GM23338 (cell line): ENCODE data around the gene IDUA. TPM values are rescaled to one million over a fixed set of nuclear protein-coding genes. Genes with fewer than 3 reads are reported as not detected.

Experiments
- ATAC-seq: fragments of 200-7000 bp; cut with Tn5 transposase; 3 replicates; pipeline ENCODE4 v1.9.1; 2020
- DNase-seq: peaks from one replicate; pipeline ENCODE4 v3.0.0-alpha.2; 2015; ENCODE audit warnings: low spot score
- H2AFZ ChIP-seq: fragments of 200-600 bp; sonication (generic); 2 replicates; pipeline ENCODE4 v1.8.0; 2016; ENCODE audit warnings: antibody characterized with exemption, mild to moderate bottlenecking, moderate library complexity
- H3F3A ChIP-seq: fragments of 200-600 bp; sonication (generic); replicated peaks from 2 replicates; pipeline ENCODE4 v1.8.0; 2017; ENCODE audit warnings: antibody characterized with exemption, mixed run types, low read depth
- H3K27ac ChIP-seq: fragments of 200-600 bp; sonication (generic); 2 replicates; pipeline ENCODE4 v1.6.1; 2016; ENCODE audit warnings: low read depth
- H3K27me3 ChIP-seq: fragments of 200-600 bp; sonication (generic); 2 replicates; pipeline ENCODE4 v1.8.0; 2016; ENCODE audit warnings: mild to moderate bottlenecking, mixed run types, moderate library complexity; ENCODE audit not compliant: insufficient read depth
- H3K36me3 ChIP-seq: fragments of 200-600 bp; sonication (generic); 2 replicates; pipeline ENCODE4 v1.8.0; 2016; ENCODE audit warnings: mild to moderate bottlenecking; ENCODE audit not compliant: insufficient read depth
- H3K4me1 ChIP-seq: fragments of 200-600 bp; sonication (generic); 2 replicates; pipeline ENCODE4 v1.8.0; 2016; ENCODE audit warnings: mild to moderate bottlenecking, moderate library complexity; ENCODE audit not compliant: insufficient read depth
- H3K4me2 ChIP-seq: fragments of 200-600 bp; sonication (generic); 2 replicates; pipeline ENCODE4 v1.7.1; 2017; ENCODE audit warnings: mixed run types
- H3K4me3 ChIP-seq: fragments of 200-600 bp; sonication (generic); 2 replicates; pipeline ENCODE4 v1.6.1; 2016; ENCODE audit warnings: mixed run types
- H3K79me2 ChIP-seq: fragments of 200-600 bp; sonication (generic); replicated peaks from 2 replicates; pipeline ENCODE4 v1.8.0; 2017; ENCODE audit warnings: mild to moderate bottlenecking; ENCODE audit not compliant: insufficient read depth
- H3K9me2 ChIP-seq: fragments of 200-600 bp; sonication (generic); 2 replicates; pipeline ENCODE4 v1.8.0; 2017; ENCODE audit not compliant: insufficient read depth
- H4K20me1 ChIP-seq: fragments of 200-600 bp; sonication (generic); replicated peaks from 2 replicates; pipeline ENCODE4 v1.8.0; 2017; ENCODE audit warnings: mild to moderate bottlenecking; ENCODE audit not compliant: insufficient read depth
- H3K27ac Mint-ChIP-seq: 2 replicates; pipeline ENCODE4 v1.8.0; 2020; ENCODE audit warnings: inconsistent platforms, mild to moderate bottlenecking, moderate library complexity, mixed read lengths
- H3K27me3 Mint-ChIP-seq: 3 replicates; pipeline ENCODE4 v1.8.0; 2022; ENCODE audit warnings: low read depth, mild to moderate bottlenecking, moderate library complexity, mixed read lengths, inconsistent platforms; ENCODE audit not compliant: insufficient read depth, poor library complexity
- H3K36me3 Mint-ChIP-seq: 3 replicates; pipeline ENCODE4 v1.8.0; 2021; ENCODE audit warnings: low read depth, mild to moderate bottlenecking, inconsistent platforms, moderate library complexity, mixed read lengths
- H3K4me1 Mint-ChIP-seq: 3 replicates; pipeline ENCODE4 v1.8.0; 2020; ENCODE audit warnings: mild to moderate bottlenecking, inconsistent platforms, mixed read lengths
- H3K4me3 Mint-ChIP-seq: 3 replicates; pipeline ENCODE4 v1.8.0; 2021; ENCODE audit warnings: moderate library complexity, mild to moderate bottlenecking, inconsistent platforms, mixed read lengths
- H3K9me3 Mint-ChIP-seq: 3 replicates; pipeline ENCODE4 v1.8.0; 2020; ENCODE audit warnings: moderate library complexity, mild to moderate bottlenecking, inconsistent platforms, mixed read lengths
- CREB1 ChIP-seq: fragments of 250-450 bp; sonication (Bioruptor Pico); IDR thresholded peaks from 2 replicates; pipeline ENCODE4 v1.5.0; 2020; ENCODE audit warnings: low read depth, mild to moderate bottlenecking, moderate library complexity
- CTCF ChIP-seq, 2 experiments: fragments of 200-600 bp in 1 of 2; sonication (generic) in 1 of 2; conservative IDR thresholded peaks; 2 replicates each; pipeline versions ENCODE4 v1.5.1 to v1.6.1; 2016 to 2017; ENCODE audit warnings: antibody characterized with exemption in 2 of 2, low read depth in 2 of 2, mild to moderate bottlenecking in 2 of 2, moderate library complexity in 1 of 2
- ETS1 ChIP-seq: IDR thresholded peaks from 2 replicates; pipeline ENCODE4 v1.6.1; 2016; ENCODE audit warnings: antibody characterized with exemption
- JUNB ChIP-seq: IDR thresholded peaks from one replicate; pipeline ENCODE4 v1.6.1; 2016; ENCODE audit warnings: antibody characterized with exemption; ENCODE audit not compliant: unreplicated experiment
- POLR2AphosphoS5 ChIP-seq: IDR thresholded peaks from 2 replicates; pipeline ENCODE4 v1.6.1; 2016; ENCODE audit warnings: antibody characterized with exemption, low read depth
- REST ChIP-seq: IDR thresholded peaks from one replicate; pipeline ENCODE4 v1.6.1; 2018; ENCODE audit warnings: antibody characterized with exemption; ENCODE audit not compliant: unreplicated experiment
- ZNF331 ChIP-seq: fragments of 250-450 bp; sonication (Bioruptor Pico); IDR thresholded peaks from 2 replicates; pipeline ENCODE4 v1.5.0; 2020; ENCODE audit warnings: low read depth, mild to moderate bottlenecking, moderate library complexity
- polyA plus RNA-seq: library from polyadenylated mRNA; unstranded; fragments of >200 nt; fragmentation: Nextera tagmentation; extraction: Ambion mirVana; gene quantifications from 2 replicates; pipeline ENCODE4 v1.2.1, GENCODE V29; 2016
- total RNA-seq: library from RNA; depleted of rRNA; stranded (reverse); fragments of >200 nt; shearing (Covaris generic); gene quantifications from 2 replicates; pipeline ENCODE4 v1.2.3, GENCODE V29; 2014

Gene IDUA
- total and polyA plus RNA-seq, 2 experiments from 2014 or later, result 1.3 to 6.1 TPM

GRCh38 chr4:1031956-1032795 is 45.3 kb downstream of the IDUA start (continued):
- TF ChIP-seq ETS1, result no peak
- TF ChIP-seq JUNB, result no peak
- no peak for TF ChIP-seq REST
- no peak for TF ChIP-seq POLR2AphosphoS5
- no peak for TF ChIP-seq CREB1 (CRISPR knock-in tag)
- no peak for TF ChIP-seq CTCF (conservative IDR thresholded peaks at IDR 0.05; ENCODE audit: low read depth in 2 of 2)
- TF ChIP-seq ZNF331, result no peak

GRCh38 chr4:1032861-1033260 is 46.0 kb downstream of the IDUA start:
- Histone ChIP-seq H3K9me2 (no peaks in the 10 kb centered on the region), H3K79me2 (no peaks in the 10 kb centered on the region), H3K4me1 (no peaks in the 10 kb centered on the region), H3K4me3 (no peak overlapping the region), H3K36me3 (no peaks in the 10 kb centered on the region), H3K4me2 (no peak overlapping the region), H3K27ac (no peak overlapping the region), H3K27me3 (no peaks in the 10 kb centered on the region), H2AFZ (no peak overlapping the region), H4K20me1 (no peaks in the 10 kb centered on the region), H3F3A (no peaks in the 10 kb centered on the region)
- DNase-seq (no peak), ATAC-seq (no peak)
- Mint-ChIP-seq H3K4me1 (no peaks in the 10 kb centered on the region), H3K9me3 (no peaks in the 10 kb centered on the region), H3K27ac (no peak overlapping the region), H3K27me3 (peaks cover 5% of the 10 kb centered on the region), H3K4me3 (no peak overlapping the region), H3K36me3 (no peaks in the 10 kb centered on the region)
- no peak for TF ChIP-seq CTCF (conservative IDR thresholded peaks at IDR 0.05; ENCODE audit: low read depth in 2 of 2)
